OCI-M2 (cell line): ENCODE results near the gene ASCL5.

Experiments
- DNase-seq: peaks from one replicate; lab custom pipeline; 2025; ENCODE audit not compliant: unreplicated experiment; lab: John Stamatoyannopoulos, UW

The ASCL5 gene

GRCh38 chr1:201111672-201112071 is 15.3 kb downstream of the ASCL5 start:
- no peak for DNase-seq

GRCh38 chr1:201111156-201111555 is 15.8 kb downstream of the ASCL5 start:
- DNase-seq: no peak

GRCh38 chr1:201110616-201111015 is 16.4 kb downstream of the ASCL5 start:
- no peak for DNase-seq

GRCh38 chr1:201110138-201110537 is 16.8 kb downstream of the ASCL5 start:
- no peak for DNase-seq

- no peak for DNase-seq
Measured at GRCh38 chr1:201109651-201110050, 17.3 kb downstream of the ASCL5 start.

GRCh38 chr1:201108614-201109013 is 18.4 kb downstream of the ASCL5 start:
- DNase-seq: no peak

GRCh38 chr1:201105688-201106087 is 21.3 kb downstream of the ASCL5 start:
- DNase-seq: no peak

- DNase-seq: no peak
Measured at GRCh38 chr1:201104141-201104540, 22.8 kb downstream of the ASCL5 start.

GRCh38 chr1:201103666-201104065 is 23.3 kb downstream of the ASCL5 start:
- no peak for DNase-seq

GRCh38 chr1:201100169-201100930 is 26.6 kb downstream of the ASCL5 start:
- DNase-seq: no peak

GRCh38 chr1:201098992-201099677 is 27.8 kb downstream of the ASCL5 start:
- no peak for DNase-seq

GRCh38 chr1:201096977-201097856 is 29.8 kb downstream of the ASCL5 start:
- DNase-seq: no peak

GRCh38 chr1:201096041-201096461 is 30.9 kb downstream of the ASCL5 start:
- DNase-seq: no peak

GRCh38 chr1:201095581-201095980 is 31.4 kb downstream of the ASCL5 start:
- no peak for DNase-seq

- no peak for DNase-seq
Measured at GRCh38 chr1:201094832-201095231, 32.2 kb downstream of the ASCL5 start.

- DNase-seq: no peak
Measured at GRCh38 chr1:201093962-201094361, 33.0 kb downstream of the ASCL5 start.

GRCh38 chr1:201093561-201093960 is 33.4 kb downstream of the ASCL5 start:
- no peak for DNase-seq

- DNase-seq: no peak
Measured at GRCh38 chr1:201092738-201093137, 34.2 kb downstream of the ASCL5 start.

- DNase-seq: no peak
Measured at GRCh38 chr1:201091256-201091655, 35.7 kb downstream of the ASCL5 start.

- DNase-seq: no peak
Measured at GRCh38 chr1:201090541-201090940, 36.4 kb downstream of the ASCL5 start.

GRCh38 chr1:201089596-201089995 is 37.4 kb downstream of the ASCL5 start:
- no peak for DNase-seq
